ENCODE results near the gene KRTAP5-7.
"Not testable (repeated sequence)": the region's sequence is repeated elsewhere in the genome, so short reads cannot be mapped to it uniquely, and the experiment has no call there.

KRTAP5-7 gene

GRCh38 chr11:71537537-71537936 is 10.5 kb downstream of the KRTAP5-7 start:
- no peak for DNase-seq

GRCh38 chr11:71537977-71538665 is 11.1 kb downstream of the KRTAP5-7 start, which contains the start of gene KRTAP5-8:
Gene KRTAP5-8, plus strand, starts transcription at chr11:71538025. Its CDS starts 31 bp downstream, at chr11:71538056.
- not testable (repeated sequence) for DNase-seq

GRCh38 chr11:71538666-71538990 is 11.6 kb downstream of the KRTAP5-7 start:
- no peak for DNase-seq

GRCh38 chr11:71539017-71539416 is 11.9 kb downstream of the KRTAP5-7 start:
- DNase-seq: no peak

- not testable (repeated sequence) for DNase-seq
Observed at GRCh38 chr11:71539971-71540370, 12.9 kb downstream of the KRTAP5-7 start.

GRCh38 chr11:71540521-71541304 is 13.6 kb downstream of the KRTAP5-7 start:
- not testable (repeated sequence) for DNase-seq

- DNase-seq: no peak
Observed at GRCh38 chr11:71542382-71542781, 15.3 kb downstream of the KRTAP5-7 start.

GRCh38 chr11:71542879-71543777 is 16.1 kb downstream of the KRTAP5-7 start:
- DNase-seq: no peak

GRCh38 chr11:71543866-71544265 is 16.8 kb downstream of the KRTAP5-7 start:
- DNase-seq: no peak

GRCh38 chr11:71544525-71545214 is 17.6 kb downstream of the KRTAP5-7 start:
- DNase-seq: no peak

- DNase-seq: no peak
Observed at GRCh38 chr11:71545405-71545966, 18.4 kb downstream of the KRTAP5-7 start.

GRCh38 chr11:71548120-71548519 is 21.1 kb downstream of the KRTAP5-7 start, which contains the start of gene KRTAP5-9:
Gene KRTAP5-9, plus strand, starts transcription at chr11:71548420. Its CDS starts 238 bp downstream, at chr11:71548658.
- DNase-seq: no peak

- DNase-seq: no peak
Observed at GRCh38 chr11:71548716-71549151, 21.7 kb downstream of the KRTAP5-7 start.

- DNase-seq: no peak
Observed at GRCh38 chr11:71551711-71552110, 24.6 kb downstream of the KRTAP5-7 start.

- no peak for DNase-seq
Observed at GRCh38 chr11:71554996-71555395, 27.9 kb downstream of the KRTAP5-7 start.

GRCh38 chr11:71555508-71555907 is 28.4 kb downstream of the KRTAP5-7 start:
- DNase-seq: no peak

- DNase-seq: no peak
Observed at GRCh38 chr11:71556018-71556417, 29.0 kb downstream of the KRTAP5-7 start.

GRCh38 chr11:71557257-71557656 is 30.2 kb downstream of the KRTAP5-7 start:
- no peak for DNase-seq

- DNase-seq: no peak
Observed at GRCh38 chr11:71558996-71559395, 31.9 kb downstream of the KRTAP5-7 start.

- DNase-seq: no peak
Observed at GRCh38 chr11:71562120-71562519, 35.1 kb downstream of the KRTAP5-7 start.

GRCh38 chr11:71563406-71563805 is 36.3 kb downstream of the KRTAP5-7 start:
- no peak for DNase-seq

GRCh38 chr11:71564430-71564829 is 37.4 kb downstream of the KRTAP5-7 start:
- DNase-seq: no peak
